Inflammatory macrophage treated with lipopolysaccharide for 1 hour (primary cell): Measurements from ENCODE around the gene HS3ST4.

Experiments used
- DNase-seq, 2 donors: peaks; one replicate each; pipeline ENCODE4 v3.0.0-alpha.2; 2020 to 2022

Gene HS3ST4

DNA sequence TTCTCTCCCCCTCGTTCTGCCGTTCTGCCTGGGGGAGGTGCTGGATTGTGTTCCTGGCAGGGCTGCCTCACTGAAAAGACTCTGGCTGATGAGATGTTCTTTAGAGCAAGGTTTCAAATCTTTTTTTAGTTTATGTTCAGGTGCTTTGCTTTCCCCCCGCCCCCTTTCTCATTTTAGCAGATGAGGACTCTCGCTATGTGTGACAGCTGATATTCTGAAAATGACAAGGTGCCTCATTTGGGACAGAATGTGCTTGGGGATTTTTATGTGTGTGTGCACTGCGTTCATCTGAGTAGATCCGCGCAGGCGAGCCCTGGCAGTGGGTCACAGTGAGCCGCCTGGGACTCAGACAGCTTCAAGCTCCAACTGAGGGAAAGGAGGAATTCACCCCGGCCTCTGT lies 205.9 kb downstream of the HS3ST4 start:
- no peak for DNase-seq

DNA sequence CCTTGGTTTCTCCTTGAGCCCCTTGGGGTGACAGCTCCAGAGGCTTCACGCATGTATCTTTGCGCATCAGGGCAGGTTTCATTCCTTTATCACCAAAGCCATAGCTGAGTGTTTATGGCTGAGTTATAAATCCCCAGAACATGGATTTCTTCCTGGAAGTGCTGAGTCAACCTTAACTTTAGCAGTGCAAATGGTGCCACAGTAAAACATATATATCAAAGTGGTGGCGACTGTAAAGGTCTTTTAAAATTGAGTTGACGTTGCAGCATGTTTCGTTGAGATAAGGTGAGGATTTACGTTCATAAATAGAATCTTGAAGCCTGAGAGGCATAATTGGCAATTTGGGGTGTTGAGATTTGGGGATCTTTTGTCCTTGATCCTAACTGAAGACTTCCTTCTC lies 214.1 kb downstream of the HS3ST4 start:
- DNase-seq: no peak

DNA sequence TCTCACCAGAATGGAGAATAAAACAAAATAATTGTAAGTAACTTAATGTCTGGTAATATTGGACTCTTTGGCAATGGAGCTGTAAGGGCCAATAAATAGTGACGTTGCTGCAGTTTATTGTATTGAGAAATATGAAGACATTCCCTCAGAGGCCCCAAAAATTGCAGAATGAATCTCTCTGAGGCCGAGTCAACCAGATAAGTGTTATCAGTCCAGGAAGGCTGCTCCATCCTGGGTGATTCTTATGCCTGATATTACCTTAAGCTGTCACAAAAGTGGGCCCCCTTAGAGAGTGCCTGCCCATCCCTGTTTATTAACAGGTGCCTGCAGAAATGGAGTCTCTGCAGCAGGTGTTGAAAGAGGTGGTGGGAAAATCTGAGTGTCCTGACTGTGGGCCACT lies 219.2 kb downstream of the HS3ST4 start:
- DNase-seq: no peak

DNA sequence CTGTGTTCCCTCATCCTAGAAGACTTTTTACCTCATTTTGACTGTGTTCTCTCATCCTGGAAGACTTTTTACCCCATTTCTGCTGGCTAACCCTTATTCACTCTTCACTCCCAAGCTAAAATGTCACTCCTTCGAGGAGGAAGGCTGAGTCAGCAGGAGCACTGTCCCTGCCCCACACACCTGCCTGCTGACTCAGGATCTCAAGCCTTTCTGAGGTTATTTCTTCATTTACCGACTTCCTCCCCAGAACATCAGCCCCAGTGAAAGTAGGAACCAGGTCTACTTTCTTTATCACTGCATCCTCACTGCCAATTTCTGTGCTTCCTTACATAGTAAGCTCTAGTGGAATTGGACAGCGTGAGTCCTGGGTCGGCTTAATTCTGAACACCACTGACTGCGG lies 220.6 kb downstream of the HS3ST4 start:
- no peak for DNase-seq

DNA sequence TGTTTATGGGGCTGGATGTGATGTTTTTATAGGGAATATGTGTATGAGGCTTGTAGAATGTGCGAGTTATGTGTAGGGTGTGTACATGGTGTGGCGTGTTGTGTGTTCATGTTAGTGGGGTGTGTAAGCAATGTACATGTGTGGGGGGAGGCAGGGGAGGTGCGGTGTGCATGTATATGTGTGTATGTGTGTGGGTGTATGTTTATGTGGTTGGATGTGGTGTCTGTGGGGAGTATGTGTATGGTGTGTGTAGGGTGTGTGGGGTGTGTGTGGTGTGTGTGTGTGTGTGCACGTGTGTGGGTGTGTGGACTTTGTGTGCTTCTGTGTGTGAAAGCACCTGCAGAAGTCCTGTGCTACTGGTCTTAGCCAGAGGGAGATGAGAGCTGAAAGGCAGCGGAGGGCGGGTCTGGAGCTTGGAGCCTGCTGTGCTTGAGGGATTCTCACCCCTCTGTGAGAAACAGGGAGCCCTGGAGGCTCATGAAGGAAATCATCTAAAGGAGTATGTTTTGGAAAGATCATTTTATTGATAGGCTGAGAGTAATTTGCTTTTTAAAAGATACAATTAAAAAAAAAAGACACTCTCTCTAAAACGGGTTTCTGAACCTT lies 222.7 kb downstream of the HS3ST4 start:
- DNase-seq: no peak

DNA sequence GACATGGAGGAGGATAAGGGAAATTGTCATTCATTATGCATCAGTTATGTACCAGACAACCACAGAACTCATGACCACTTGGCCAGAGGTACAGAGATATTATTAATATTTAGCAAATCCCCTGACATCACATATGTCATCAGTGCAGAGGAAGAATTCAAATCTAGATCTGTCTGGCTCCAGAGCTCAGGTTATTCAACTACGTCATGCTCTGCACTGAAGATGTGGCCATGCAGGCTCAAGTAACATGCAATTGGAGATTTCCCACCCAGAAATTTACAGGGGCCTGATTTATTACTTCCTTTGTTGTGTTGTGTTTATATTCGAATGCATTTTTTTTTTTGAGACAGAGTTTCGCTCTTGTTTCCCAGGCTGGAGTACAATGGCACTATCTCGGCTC lies 224.3 kb downstream of the HS3ST4 start:
- DNase-seq: no peak

DNA sequence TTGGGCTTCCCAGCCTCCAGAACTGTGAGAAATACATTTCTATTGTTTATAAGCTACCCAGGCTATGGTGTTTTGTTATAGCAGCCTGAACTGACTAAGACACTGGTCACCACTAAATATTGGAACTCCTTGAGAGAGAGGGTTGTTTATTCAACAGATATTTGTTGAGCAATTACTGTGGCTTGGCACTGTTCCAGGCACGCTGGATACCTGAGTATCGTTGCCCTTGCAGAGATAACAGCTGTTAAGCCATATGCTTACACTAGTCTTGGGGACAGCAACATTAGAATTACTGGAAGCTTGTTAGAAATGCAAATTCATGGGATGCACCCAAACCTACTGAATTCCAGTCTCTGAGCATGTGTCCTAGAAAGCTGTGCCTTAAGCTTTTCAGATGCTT lies 230.7 kb downstream of the HS3ST4 start:
- no peak for DNase-seq

DNA sequence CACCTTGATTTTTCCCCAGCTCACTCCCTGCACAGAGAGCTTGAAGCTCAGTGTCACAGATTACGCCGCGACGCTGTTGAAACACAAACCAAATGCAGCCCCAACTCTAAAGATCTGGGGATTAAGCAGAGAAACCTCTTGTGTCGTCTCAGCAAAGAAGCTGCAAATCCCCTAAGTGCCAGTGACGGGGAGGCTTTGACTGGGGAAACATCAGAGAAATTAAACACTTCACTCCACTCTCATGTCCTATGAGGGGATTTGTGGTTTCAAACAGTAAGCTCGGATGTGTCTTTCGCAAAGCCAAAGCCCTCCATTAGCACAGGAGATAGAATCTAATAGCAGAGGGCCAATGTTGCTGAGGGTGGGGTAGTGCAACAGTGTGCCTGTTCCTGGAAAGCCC lies 233.7 kb downstream of the HS3ST4 start:
- DNase-seq: no peak

DNA sequence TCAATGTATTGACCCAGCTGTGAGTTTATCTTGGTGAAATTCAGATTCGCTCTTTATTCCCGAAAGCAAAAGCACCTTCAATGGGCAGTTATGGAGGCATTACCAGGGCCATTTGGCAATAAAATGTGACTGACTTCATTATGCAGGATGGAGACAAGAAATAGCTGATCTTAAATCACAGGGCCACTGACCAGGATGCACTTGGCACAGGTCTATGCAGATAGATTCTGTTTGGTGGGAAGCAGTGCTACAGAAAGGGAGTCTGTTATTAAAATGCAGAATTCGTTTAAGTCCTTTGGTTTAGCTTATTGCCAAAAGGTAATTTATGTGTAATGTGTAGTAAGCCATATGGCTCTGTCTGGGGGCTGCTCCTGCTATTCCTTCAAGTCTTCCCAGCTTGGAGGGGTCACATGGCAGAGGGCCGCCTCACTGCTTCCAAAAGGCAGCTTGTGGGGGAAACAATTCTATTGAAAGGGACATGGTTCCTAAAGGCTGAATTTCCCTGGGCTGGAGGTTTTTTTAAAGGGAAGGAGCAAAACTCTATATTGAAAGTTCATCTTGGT lies 239.8 kb downstream of the HS3ST4 start:
- DNase-seq: no peak

DNA sequence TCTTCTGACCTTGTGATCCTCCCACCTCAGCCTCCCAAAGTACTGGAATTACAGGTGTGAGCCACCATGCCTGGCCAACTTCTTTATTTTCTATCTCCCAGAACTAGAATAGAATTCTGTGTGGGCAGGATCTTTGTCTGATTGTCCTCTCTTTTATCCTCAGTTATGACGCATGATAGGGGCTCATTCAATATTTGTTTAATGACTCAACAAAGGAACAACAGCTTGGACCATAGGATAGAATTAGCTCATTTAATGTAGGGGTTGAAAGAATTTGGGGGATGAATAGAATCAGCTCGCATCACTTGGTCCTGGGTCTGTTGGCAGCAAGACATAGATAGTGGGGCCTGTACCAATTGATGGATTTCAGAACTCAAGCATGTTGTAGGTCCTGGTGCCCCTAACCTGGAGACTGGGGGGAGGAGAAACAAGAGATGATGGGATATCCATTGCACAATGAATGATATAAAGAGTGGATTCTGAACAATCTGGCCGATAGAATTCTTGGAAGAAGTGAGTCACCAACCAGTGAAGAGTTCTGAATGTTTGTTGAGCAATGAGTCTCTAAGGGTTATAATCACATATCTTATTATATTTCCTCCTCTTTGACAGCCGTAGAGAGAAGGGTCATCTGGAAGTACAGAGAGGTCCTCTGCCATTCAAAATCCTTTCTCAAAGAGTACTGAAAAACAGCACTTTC lies 250.2 kb downstream of the HS3ST4 start:
- no peak for DNase-seq

DNA sequence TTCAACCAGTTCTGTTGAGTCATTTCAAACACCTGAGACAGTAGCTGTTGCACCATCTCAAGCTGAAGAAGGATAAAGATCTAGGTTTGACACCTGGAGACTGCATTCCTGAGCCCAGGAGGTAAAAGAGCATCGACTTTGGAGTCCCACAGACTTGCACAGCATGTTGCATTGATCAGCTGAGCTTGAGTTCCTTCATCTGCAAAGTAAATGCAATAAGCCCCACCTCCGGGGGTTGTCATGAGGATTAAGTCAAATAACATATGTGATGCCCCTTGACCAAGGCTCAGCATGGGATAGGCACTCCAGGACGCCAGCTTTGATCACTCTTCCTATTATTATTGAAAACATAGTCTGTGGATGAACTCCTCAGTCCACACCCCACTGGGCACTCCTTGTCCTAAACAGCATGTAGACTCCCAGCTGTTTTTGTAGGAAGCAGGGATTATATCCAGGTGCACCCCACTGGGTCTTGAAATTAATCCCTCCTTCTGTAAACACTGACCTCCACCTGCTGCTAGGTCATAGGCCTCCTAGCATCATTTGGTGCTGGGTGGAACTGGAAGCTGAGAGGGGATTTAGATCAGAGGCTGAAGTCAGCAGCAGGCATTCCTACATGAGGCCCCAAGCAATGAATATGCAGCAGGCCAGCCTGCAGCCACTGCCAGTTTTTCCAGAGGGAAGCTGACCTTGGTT lies 259.0 kb downstream of the HS3ST4 start:
- no peak for DNase-seq

DNA sequence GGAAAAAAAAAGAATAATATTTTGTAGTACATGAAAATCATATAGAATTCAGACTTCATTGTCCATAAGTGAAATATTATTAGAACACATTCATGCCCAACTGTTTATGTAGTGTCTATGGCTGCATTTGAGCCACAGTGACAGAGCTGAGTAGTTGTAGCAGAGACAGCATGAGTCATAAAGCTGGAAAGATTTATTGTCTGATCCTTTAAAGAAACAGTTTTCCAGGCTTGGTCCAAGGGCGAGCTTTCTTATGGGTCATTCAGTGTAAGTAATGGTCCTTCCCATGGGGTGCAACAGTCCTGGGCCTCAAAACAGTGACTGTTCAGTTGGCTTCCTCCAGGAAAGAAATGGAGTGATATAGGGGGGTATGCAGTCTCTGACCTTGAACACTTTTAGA lies 260.2 kb downstream of the HS3ST4 start:
- DNase-seq: no peak

DNA sequence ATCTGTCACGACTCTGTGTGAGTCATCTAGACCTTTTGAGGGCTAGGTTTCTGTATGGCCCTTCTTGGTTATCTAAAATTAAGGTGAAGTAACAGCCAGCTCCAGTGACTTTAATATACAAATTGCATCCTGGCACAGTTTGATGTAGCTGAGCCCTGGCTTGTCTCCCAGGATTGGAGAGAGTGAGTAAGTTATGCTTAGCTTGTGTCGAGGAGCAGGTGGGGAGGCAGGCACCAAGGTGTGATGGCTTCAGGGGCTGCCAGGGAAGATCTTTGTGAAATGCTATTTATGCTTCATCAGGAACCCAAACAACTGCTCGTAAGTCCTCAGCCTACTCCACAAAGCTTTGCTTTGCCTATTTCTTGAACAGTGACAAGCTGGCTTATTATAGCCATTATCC lies 261.2 kb downstream of the HS3ST4 start:
- DNase-seq: no peak

DNA sequence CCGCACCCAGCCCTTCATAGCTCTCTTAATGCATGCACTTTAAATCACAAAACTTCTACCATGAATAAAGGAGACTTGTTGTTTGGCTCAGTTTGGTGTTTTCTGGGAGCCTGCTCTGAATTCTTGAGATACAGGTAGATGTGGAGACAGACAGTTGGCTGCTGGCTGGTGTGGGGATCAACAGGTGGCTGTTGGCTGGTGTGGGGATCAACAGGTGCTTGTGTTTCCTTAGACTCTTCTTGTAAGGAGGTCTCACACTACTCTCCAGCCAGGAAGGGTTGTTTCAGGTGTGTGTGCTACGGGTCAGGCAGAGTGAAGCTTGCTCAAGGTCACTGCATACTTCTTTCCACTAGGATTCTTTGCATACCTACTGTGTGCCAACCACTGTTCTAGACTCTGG lies 265.9 kb downstream of the HS3ST4 start:
- DNase-seq: no peak

DNA sequence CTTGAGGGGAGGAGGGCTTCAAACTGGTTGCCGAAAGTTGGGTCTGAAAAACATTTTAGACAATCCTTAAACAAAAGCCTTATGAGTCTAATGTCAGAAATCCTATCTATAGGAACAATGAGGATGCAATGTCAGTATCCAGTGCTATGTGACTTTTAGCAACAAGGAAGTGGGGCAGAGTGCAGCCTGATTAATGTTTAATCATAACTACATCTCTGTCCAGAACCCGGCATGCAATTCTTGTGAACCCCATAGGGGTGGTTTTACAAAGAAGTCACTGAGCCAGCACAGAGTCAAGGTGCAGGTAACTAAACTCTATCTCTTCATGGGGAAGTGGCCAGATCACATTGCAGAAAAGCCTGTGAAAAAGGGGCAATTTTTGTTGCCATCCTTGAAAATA lies 267.5 kb downstream of the HS3ST4 start:
- no peak for DNase-seq

DNA sequence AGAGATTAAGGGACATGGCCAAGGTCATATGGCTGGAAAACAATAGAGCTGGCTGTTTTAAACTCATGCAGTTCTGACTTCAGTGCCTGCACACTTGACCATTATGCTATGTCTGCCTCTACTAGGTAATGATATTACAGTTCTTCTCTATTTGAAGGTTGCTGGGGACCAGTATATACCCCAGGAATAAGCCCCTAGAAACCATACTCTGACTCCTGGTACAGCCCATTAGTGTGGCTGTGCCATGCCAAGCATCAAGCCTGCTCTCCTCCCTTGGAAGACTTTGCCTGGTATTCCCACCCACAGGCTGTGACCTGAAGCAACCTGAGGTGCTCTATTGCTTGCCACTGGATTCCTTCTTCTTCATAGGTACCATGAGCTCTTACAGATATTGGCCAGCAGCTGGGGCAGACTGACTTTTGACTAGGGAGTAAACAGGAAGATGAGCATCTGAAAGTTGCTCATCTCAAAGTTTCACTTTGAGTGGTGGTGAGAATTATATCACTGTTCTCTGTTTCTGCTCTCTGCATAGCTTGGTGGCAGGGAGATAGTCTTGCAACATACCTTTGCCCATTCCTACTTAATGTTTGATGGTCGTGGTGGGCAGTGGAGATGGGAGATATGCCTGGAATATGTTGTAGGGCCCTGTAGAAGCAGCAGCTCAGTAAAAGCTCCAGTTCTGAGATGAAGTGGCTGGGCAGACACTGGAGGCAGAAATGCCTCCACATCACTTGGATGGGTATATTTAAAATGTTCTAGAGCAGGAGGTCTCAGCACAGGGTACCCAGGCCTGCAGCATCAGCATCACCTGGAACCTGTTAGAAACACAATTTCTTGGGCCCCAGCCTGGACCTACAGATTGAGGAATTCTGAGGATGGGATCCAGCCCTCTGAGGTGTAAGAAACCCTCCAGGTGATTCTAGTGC lies 274.7 kb downstream of the HS3ST4 start:
- DNase-seq: no peak

DNA sequence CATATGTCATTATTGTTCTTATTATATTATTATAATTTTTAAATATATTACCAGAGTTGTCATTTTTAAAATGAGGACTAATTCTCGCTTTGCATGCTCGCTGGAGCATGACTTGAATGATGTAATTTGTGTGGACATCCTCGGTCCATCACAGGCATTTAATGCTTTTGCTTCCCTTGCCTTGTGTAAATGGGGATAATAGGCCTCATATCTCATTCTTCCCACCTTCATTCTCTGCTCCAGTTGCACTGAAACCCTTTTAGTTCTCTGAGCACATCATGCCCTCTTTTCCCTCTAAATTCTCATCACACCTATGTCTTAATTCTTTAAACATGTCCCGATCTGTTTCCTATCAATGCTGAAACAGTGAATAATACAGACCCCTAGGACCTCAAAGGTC lies 285.4 kb downstream of the HS3ST4 start:
- no peak for DNase-seq

DNA sequence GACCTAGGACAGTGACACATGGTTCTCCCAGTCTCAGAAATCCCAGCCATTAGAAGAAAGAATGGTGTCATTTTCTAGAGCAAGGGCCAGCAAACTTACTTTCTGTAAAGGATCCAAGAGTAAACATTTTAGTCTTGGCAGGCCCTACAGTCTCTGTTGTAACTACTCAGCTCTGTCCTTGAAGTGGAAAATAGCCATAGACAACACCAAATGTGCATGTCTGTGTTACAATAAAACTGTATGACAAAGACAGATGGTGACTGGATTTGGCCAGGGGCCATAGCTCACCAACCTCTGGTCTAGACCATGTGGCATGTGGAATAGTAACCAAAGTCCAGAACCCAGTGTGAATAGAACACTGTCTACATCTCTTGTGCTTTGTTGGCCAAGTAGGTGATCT lies 286.5 kb downstream of the HS3ST4 start:
- DNase-seq: no peak

DNA sequence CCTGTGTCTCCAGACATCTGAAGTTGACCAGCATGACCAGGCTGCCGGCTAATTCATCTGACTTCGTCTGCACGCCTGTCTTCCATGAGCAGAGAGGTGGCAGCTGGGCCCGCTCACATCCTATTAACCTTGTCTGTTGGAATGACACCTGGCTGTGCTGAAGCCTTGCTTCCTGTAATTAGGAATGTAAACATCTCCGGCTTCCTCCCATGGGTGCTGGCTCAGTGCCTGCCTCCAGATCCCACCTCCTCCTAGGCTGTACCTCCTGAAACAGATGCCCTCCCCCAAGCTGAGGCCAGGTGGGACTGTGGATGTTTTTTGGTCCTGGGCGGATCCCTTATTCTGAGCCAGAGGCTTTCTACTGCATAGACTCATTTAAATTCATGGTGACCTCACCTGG lies 296.3 kb downstream of the HS3ST4 start:
- DNase-seq: no peak

DNA sequence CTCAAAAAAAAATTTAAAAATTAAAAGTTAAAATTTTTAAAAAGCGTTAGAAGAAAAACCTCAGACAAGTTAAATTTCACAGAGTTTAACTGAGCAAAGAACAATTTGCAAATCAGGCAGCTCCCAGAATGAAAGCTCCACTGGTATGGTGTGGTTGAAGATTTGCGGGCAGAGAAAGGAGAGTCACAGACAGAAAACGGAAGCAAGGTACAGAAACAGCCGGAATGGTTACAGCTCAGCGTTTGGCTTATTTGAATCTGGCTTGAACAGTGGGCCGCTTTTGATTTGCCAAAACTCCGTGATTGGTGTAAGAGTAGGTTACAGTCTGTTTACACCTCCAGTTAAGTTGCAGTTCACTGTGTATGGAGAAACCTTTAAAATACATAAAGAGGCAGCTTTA lies 297.1 kb downstream of the HS3ST4 start:
- DNase-seq: no peak

DNA sequence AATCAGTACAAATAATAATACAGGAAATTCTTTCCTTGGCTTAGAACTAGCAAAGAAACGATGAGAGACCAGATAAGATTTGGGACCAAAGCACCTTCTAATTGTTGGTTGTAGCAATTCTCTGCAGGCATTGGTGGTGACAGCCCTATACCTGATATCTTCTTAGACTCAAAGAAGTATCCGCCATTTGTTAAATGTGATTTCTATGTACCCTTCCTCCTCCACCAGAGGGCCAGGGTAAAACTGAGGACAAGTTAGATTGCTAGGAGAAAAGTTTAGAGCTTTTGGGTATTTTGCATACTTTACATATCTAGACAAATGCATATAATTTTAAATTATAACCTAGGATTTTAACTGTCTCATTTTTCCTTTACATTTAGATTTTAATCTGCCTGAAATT lies 304.3 kb downstream of the HS3ST4 start:
- no peak for DNase-seq

DNA sequence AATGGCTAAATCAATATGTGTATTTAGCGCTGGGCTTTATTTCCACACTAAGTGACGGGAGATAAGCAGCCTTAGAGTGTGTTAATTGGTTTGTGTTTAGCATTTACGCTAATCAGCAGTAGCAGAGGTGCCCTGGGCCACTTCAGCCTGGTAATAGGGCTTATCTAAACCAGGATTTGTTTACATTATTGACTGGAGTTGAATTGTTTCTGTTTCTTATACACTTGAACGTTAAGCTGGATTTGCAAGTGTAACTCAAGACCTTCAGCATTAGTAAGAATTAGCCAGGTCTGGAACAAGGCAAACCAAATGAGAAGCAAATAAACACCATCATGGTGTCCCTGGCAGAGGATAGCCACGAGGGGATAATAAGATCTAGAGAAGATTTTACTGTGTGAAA lies 313.6 kb downstream of the HS3ST4 start:
- DNase-seq: no peak

DNA sequence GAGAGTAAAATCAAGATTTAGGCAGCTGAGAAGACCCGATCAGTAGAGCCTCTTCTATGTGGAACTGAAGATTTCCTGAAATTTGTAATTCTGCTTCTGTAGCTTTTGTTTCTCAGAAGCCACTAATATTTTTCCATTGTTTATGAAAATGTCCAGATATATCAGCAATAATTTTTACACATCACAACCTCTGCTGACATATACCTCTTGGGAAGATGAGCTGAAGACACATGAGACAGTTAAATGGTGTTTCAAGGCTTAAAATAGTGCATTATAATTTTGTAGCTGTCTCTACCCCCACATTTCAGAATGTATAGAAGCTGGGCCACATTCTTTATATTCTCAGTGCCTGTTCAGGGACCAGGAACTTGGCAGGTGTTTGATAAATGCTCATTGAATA lies 320.6 kb downstream of the HS3ST4 start:
- no peak for DNase-seq
